HK-2 (cell line): Measurements from ENCODE around the gene ZNF761.
"Not testable (repeated sequence)": the region's sequence is repeated elsewhere in the genome, so short reads cannot be mapped to it uniquely, and the experiment has no call there.

Experiments used
- DNase-seq: peaks from one replicate; pipeline ENCODE4 v3.0.0-alpha.2; 2018; ENCODE audit not compliant: unreplicated experiment

Gene ZNF761

DNA sequence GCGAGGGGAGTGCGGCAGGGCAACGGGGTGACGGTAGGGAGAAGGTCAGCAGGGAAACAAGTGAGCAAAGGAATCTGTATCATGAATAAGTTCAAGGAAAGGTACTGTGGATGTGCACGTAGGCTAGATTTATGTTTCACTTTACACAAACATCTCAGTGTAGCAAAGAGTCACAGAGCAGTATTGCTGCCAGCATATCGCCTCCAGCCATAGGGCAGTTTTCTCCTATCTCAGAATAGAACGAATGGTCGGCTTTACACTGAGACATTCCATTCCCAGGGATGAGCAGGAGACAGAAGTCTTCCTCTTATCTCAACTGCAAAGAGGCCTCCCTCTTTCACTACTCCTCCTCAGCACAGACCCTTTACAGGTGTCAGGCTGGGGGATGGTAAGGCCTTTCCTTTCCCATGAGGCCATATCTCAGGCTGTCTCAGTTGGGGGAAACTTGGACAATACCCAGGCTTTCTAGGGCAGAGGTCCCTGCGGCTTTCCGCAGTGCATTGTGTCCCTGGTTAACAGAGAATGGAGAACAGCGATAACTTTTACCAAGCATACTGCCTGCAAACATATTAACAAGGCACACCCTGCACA is 28.4 kb downstream of the ZNF761 start:
- not testable (repeated sequence) for DNase-seq

DNA sequence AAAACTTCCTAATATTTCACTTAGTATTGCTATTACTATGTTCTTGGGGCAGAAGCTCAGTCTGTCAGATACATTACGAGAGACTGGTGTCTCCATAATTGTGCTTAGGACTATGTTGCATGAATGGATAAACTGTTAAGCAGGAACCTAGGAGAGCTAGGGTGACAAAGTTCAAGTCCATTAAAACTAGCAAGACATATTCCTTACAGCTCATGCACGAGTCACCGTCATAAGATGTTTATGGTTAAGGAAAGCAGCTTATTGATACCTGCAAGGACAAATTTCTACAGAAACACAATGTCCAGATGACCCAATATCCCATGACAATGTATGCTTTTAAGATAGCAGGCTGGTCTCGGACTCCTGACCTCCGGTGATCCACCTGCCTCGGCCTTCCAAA is 30.1 kb downstream of the ZNF761 start:
- DNase-seq = no peak

DNA sequence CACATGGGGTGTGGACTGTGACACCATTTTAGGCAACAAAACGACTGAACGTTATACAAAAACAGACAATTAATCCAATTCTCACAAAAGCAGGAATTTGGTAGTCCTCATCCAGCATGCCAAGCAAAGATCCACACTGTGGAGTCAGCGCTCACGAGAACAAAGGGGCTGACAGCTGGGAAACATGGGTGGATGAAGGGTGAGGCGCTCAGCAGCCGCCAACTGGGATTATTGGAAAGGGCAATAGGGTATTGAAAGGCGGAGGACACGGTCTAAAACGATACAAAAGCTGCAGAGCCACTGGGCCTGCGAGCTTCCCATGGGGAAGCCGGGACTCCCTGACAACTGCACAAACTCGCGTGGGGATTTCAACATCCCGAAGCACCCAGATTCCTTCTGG is 31.1 kb downstream of the ZNF761 start:
- DNase-seq = no peak

DNA sequence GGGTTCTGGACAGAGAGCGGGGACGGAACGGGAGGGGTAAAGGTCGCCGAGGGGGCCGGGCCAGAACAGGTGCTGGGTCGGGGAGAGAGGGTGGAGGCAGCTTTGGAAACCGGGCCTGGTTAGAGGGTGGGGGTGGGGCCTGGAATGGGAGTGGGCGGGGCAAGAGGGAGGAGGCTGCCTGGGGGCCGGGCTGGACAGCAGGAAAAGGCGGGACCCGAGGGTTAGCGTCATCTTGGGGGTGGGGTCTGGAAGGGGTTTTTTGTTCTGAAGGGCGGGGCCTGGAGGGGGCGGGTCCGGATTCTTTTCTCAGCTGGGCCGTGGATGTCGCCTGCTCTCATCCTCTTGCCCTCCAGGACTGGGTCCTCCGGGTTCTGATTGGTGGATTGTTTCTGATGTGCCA is 31.5 kb downstream of the ZNF761 start:
- DNase-seq = no peak

DNA sequence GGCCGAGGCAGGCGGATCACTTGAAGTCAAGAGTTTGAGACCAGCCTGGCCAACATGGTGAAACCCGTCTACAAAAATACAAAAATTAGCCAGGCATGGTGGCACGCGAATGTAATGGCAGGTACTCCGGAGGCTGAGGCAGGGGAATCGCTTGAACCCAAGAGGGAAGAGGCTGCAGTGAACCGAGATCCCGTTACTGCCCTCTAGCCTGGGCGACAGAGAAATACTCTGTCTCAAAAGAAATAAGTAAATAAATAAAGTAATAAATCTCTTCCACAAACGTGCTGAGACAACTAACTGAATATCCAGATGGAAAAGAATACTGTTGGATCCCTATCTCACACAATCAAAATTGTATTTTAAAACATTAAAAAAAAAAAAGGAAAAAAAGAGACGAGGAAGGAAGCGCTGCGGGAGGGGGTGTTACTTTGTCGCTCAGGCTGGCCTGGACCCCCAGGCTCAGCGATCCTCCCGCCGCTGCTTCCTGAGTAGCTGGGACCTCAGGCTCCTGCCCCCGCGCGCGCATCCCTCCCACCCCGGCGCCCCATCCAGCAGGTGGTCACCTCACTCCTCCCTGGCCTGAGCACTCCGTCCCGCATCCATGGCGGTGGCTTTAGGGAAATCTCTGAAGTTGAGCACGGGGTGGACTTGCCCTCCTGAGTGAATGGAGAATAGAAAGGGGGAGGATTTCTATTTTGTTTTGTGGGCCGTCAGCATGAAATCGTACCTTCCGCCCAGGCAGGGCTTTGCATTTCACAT is 35.1 kb downstream of the ZNF761 start:
- peak; percentile 7 for DNase-seq

DNA sequence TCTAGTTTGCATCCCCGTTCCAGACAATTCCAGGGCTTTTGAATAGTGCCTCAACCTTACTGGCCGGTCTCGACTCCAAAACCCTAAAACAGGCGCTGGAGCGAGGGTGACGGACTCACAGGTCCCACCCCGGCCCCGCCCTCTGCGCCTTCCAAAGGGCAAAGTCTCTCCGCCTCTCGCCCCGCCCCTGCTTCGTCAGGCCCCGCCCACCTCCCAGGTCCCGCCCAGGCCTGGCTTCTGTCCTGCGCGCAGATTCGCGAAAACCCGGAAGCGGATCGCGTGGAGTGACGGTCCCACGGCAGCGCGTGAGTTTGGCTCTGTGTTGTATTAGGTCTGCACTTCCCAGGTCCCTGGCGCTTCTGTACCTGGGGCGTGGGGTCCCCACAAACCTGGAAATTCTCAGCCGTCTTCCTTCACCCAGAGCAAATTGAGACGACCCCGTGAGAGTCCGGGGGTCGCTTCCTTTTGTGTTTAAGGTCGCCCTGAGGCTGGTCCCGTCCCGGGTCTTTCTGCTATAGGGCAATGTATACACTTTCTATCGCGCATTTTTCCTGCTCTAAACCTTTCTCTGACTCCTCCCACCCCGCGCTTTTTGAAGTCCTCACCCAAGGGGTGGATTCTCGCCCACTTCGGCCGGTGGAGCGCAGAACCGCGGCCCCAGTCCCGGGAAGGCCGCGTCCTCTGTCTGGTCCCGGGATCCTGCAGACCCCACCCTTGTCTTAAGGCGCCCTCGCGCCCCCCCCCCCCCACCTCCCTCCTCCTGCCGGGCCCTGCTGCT is 35.9 kb downstream of the ZNF761 start, which contains the start of gene ZNF813:
ZNF813 (plus strand) TSS at position 249 of the 778 bp plus-strand sequence. CDS start 16,090 bp downstream, outside the sequence.
- DNase-seq = peak; percentile 92

DNA sequence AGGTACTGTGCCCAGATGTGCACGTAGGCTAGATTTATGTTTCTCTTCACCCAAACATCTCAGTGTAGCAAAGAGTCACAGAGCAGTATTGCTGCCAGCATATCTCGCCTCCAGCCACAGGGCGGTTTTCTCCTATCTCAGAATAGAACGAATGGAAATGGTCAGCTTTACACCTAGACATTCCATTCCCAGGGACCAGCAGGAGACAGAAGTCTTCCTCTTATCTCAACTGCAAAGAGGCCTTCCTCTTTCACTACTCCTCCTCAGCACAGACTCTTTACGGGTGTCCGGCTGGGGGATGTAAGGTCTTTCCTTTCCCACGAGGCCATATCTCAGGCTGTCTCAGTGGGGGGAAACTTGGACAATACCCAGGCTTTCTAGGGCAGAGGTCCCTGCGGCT is 36.8 kb downstream of the ZNF761 start:
- not testable (repeated sequence) for DNase-seq

DNA sequence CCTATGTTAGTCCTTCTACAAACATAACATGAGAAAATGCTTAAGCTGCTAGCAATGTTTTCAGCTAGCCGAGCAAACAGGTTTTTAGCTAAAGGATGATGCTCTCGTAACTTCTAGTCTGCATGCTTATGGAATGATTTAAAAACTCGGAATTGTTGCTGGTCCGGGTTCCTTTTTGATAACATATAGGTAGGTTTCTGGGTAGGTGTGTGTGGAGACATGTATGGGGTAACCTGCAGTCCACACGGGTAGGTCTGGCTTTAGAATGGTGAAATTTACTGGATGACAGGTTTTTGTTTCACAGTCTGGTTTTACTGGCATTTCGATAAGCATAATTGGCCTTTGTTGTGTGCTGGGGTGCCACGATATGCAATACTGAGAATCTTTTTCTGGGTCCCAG is 40.1 kb downstream of the ZNF761 start:
- DNase-seq = no peak

DNA sequence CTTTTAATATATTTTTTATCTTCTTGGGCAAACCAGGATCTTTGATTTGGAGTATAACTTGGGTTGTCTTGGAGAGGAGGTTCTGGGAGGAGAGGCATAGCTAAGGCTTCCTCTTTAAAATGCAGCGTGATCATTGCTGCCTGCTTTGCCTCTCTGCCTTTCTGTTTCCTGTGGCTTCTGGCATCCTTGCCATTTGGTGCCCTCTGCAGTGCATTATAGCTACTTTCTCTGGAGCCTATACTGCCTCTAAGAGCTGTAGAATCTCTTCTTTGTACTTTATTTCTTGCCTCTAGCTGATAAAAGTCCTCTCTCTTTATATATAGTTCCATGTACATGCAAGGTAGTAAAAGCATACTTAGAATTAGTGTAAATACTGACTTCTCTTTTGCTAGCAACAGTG is 43.0 kb downstream of the ZNF761 start:
- not testable (repeated sequence) for DNase-seq

DNA sequence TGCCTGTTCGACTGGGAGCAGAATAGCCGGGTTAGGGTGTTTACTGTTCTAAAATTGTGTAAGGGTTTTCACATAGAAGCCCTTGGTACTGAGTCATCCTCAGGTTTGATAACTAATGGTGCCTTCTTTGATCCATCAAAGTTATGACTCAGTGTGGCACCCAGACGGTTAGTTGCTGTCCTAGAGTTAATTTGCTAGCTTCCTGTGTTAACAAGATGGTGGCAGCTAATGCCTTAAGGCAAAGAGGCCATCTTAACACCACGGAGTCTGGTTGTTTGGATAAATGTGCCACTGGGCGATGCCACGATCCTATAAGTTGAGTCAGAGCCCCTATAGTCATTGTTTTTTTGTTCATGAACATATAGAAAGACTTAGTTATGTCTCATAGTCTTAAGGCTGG is 43.7 kb downstream of the ZNF761 start:
- not testable (repeated sequence) for DNase-seq

DNA sequence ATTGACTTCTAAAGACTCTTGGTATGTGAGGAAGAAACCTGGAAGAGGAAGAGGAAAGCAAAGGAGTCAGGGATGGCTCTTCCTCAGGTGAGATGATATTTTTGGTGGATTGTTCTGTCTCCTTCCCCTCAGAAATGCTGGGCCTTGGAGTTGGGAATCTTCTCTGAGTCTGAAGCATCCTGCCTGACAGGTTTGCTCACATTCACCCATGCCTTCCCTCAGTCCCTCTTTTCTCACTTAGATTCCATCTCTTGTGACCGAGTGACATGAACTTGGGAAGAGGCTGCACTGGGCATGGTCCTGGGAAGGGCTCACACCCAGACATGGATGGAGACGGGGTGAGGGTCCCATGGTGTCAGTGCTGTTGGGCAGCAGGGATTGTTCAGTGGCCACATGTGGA is 52.0 kb downstream of the ZNF761 start:
- DNase-seq = not testable (repeated sequence)

DNA sequence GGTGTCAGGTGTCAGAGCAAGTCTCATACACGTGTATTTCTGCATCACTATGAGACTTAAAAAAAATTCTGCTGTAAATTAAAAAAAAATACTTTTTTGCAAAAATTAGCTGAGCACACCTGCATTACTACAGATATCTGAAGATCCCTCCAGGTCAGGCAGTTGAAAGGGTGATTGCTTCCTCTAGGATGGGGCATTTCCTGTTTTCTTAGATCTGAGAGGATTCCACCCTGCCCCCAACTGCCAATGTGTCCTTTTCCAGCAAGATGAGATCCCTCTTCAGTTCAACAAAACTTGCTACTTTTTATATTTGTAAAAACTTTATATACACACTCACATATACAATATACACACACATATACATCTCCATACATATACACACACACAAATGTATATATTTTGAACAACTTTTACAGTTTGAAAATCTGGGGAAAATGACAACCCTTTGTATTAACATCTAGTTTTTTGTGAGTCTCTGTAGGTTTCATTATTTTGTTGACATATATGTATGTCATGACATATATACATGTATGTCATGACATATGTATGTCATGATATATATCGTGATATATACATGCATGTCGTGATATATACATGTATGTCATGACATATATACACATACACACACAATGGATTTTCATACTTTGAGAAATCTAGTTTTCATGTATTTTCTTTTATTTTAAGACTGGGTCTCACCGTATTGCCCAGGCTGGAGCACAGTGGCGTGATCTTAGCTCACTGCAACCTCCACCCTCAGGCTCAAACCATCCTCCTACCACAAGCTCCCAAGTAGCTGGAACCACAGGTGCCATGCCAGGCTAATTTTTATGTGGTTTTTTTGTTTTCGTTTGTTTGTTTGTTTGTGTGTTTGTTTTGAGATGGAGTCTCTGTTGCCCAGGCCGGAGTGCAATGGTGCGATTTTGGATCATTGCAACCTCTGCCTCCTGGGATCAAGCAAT is 53.5 kb downstream of the ZNF761 start:
- DNase-seq = no peak

DNA sequence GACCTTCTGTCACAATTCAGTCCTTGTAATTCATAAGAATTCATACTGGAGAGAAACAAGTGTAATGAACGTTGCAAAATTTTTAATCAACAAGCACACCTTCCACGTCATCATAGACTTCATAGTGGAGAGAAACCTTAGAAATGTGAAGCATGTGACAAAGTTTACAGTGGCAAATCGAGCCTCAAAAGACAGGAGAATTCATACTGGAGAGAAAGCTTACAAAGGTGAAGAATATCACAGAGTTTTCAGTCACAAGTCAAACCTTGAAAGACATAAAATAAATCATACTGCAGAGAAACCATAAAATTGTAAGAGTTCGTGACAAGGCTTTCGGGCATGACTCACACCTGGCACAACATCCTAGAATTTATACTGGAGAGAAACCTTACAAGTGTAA is 60.4 kb downstream of the ZNF761 start:
- no peak for DNase-seq

DNA sequence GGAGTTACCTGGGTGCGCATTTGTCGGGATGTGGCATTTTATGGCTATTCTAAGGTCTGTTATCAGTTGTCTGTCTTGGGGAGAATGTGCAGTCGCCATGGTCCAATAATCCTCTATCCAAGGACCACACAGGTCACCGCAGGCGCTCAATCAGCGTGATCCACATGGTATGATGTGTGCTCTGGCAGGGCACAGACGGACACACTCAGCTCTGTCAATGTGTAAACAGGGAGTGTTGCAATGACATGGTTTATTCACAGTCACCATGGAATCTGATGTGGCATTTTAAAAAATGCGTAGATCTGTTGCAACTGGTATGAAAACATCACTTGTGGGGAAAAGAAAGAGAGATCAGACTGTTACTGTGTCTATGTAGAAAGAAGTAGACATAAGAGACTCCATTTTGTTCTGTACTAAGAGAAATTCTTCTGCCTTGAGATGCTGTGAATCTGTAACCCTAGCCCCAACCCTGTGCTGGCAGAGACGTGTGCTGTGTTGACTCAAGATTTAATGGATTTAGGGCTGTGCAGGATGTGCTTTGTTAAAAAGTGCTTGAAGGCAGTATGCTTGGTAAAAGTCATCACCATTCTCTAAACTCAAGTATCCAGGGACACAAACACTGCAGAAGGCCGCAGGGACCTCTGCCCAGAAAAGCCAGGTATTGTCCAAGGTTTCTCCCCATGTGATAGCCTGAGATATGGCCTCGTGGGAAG is 65.7 kb downstream of the ZNF761 start:
- peak; percentile 46 for DNase-seq

DNA sequence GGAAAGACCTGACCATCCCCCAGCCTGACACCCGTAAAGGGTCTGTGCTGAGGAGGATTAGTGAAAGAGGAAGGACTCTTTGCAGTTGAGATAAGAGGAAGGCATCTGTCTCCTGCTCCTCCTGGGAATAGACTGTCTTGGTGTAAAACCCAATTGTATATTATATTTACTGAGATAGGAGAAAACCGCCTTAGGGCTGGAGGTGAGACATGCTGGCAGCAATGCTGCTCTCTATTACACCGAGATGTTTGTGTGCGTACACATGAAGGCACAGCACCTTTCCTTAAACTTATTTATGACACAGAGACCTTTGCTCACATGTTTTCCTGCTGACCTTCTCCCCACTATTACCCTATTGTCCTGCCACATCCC is 66.2 kb downstream of the ZNF761 start:
- DNase-seq = not testable (repeated sequence)

DNA sequence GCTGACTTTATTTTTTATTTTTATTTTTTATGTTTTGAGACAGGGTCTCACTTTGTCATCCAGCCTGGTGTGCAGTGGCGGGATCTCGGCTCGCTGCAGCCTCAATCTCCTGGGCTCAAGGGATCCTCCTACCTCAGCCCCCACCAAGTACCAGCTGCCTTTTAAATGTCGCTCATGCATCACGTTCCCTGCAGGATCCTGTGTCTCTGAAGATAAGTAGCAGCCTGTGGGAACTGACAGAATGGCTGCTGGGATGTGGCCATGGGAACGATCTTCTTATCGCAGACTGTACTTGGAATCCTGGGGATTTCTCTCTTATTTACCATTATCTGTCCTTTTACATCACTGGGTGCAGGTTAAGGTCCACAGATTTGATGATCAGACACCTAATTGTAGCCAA is 71.4 kb downstream of the ZNF761 start:
- DNase-seq = not testable (repeated sequence)

DNA sequence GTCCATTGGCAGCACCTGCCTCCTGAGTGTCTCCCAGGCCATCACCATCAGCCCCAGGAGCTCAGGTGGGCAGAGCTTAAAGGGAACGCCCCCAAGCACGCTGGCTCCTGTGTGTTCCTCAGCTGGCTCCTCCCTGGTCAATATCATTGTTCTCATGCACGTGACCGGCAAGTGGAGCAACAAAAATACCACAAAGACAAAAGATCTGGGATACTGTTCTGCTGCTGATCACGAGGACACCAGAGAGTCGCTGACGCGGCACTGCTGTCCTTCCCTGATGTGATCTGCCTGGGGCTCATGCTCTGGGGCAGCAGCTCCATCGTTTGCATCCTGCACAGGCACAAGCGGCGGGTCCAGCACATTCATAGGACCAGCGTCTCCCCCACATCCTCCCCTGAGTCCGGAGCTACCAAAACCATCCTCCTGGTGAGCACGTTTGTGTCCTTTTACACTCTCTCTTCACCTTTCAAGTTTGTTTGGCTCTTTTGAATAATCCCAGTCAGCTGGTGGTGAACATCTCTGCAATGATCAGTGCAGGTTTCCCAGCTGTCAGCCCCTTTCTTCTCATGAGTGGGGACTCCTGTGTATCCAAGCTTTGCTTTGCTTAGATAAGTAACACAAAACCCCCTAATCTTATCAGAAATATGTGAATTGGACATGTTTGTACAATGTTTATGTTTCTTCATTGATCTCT is 72.0 kb downstream of the ZNF761 start:
- DNase-seq = not testable (repeated sequence)

DNA sequence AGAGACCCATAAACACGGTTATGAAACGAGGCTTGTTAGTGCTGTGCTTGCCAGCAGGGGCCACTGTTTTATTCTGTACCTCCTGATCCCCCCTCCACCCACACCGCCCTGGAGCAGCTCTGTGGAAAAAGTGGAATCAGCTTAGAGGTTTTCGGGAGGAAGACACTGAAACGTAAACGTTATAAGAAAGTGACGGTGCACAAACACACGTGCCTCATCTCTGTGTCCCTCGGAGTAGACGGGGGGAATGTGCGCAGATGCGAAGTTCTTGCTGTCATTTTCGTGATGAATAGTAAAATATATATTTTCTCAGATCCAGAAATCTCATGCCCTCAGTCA is 72.5 kb downstream of the ZNF761 start:
- not testable (repeated sequence) for DNase-seq

DNA sequence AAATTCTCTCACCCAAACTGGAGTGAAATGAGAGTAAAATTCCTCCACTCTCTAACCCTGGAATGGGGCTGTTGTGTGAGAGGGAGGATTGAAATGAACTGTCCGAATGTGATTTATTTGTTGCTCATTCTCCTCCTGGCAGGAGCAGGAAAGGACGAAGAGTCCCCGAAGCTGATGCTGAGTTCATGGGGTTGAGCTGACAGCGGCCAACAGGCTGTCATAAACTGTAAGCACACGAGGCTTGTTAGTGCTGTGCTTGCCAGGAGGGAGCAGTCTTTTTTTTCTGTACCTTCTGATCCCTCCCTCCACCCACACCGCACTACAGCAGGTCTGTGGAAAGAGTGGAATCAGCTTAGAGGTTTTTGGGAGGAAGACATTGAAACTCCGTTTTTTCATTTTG is 73.1 kb downstream of the ZNF761 start:
- DNase-seq = no peak

DNA sequence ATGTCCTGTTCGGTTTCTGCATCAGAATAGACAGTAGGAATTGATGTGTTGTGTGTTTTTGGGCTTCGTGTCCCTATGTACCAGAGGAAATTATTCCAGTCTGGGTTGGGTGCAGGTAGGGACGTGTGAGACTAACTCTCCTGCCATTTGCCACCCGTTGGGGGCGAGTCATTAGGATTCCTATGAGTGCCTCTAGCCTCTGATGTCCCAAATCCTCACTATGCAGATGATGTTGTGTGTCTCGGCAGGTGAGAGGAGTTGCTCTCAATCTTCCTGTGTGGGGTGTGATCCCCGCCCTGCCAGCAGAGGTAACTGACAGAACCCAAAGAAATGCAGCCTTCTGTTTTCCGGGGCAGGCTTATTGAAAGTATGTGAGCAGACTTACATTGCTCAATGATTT is 74.9 kb downstream of the ZNF761 start:
- no peak for DNase-seq
